IgD-negative memory B cell (primary cell): ENCODE data around the gene SH3PXD2A. TPM values are rescaled to one million over a fixed set of nuclear protein-coding genes. Genes with fewer than 3 reads are reported as not detected.
"Not testable (repeated sequence)": the region's sequence is repeated elsewhere in the genome, so short reads cannot be mapped to it uniquely, and the experiment has no call there.

ENCODE experiments used
- H3K27ac Mint-ChIP-seq, 3 donors: one replicate each; pipeline ENCODE4 v1.8.0; 2020 to 2022; ENCODE audit warnings: mild to moderate bottlenecking in 3 of 3, mixed read lengths in 3 of 3, moderate library complexity in 1 of 3
- H3K27me3 Mint-ChIP-seq: one replicate; pipeline ENCODE4 v1.8.0; 2021; ENCODE audit warnings: mixed read lengths
- H3K36me3 Mint-ChIP-seq: one replicate; pipeline ENCODE4 v1.8.0; 2020; ENCODE audit warnings: mild to moderate bottlenecking, mixed read lengths
- H3K4me1 Mint-ChIP-seq, 3 donors: one replicate each; pipeline ENCODE4 v1.8.0; 2020 to 2022; ENCODE audit warnings: mixed read lengths in 3 of 3, mild to moderate bottlenecking in 1 of 3
- H3K4me3 Mint-ChIP-seq, 4 donors: one replicate each; pipeline ENCODE4 v1.8.0; 2020 to 2022; ENCODE audit warnings: mild to moderate bottlenecking in 4 of 4, mixed read lengths in 4 of 4, moderate library complexity in 3 of 4
- H3K9me3 Mint-ChIP-seq, 3 donors: one replicate each; pipeline ENCODE4 v1.8.0; 2020 to 2021; ENCODE audit warnings: mixed read lengths in 3 of 3, mild to moderate bottlenecking in 1 of 3
- polyA plus RNA-seq: library from polyadenylated mRNA; unstranded; fragments of 300-500 nt; fragmentation: Illumina TruSeq; gene quantifications from one replicate; pipeline ENCODE4 v1.2.3, GENCODE V29; 2021

SH3PXD2A gene
- polyA plus RNA-seq, 1 donor from 2014 or later = 1.2 TPM

GRCh38 chr10:103618575-103619423 is 236.6 kb downstream of the SH3PXD2A start:
- Mint-ChIP-seq H3K36me3 (no peaks in the 10 kb centered on the region), H3K27me3 (no peaks in the 10 kb centered on the region), H3K27ac (no peak overlapping the region), H3K9me3 (no peaks in the 10 kb centered on the region), H3K4me3 (no peak overlapping the region), H3K4me1 (peaks cover 0 to 3% (median 1%) of the 10 kb centered on the region in 3 donors)

GRCh38 chr10:103617602-103618385 is 237.6 kb downstream of the SH3PXD2A start:
- H3K4me1 Mint-ChIP-seq = peaks cover 0 to 3% (median 1%) of the 10 kb centered on the region in 3 donors
- no peaks in the 10 kb centered on the region for H3K27me3 Mint-ChIP-seq
- no peak overlapping the region for H3K4me3 Mint-ChIP-seq
- no peak overlapping the region for H3K27ac Mint-ChIP-seq
- no peaks in the 10 kb centered on the region for H3K36me3 Mint-ChIP-seq
- no peaks in the 10 kb centered on the region for H3K9me3 Mint-ChIP-seq

- no peak overlapping the region for H3K4me3 Mint-ChIP-seq
- no peaks in the 10 kb centered on the region for H3K9me3 Mint-ChIP-seq
- H3K27me3 Mint-ChIP-seq = no peaks in the 10 kb centered on the region
- H3K36me3 Mint-ChIP-seq = no peaks in the 10 kb centered on the region
- no peak overlapping the region for H3K27ac Mint-ChIP-seq
- peaks cover 0 to 3% (median 1%) of the 10 kb centered on the region in 3 donors for H3K4me1 Mint-ChIP-seq
Measured at GRCh38 chr10:103616705-103617601, 238.4 kb downstream of the SH3PXD2A start.

GRCh38 chr10:103614306-103615158 is 240.8 kb downstream of the SH3PXD2A start:
- Mint-ChIP-seq H3K9me3 (no peaks in the 10 kb centered on the region), H3K27me3 (no peaks in the 10 kb centered on the region), H3K27ac (peak overlapping the region in 1 of 3 donors; percentile 32), H3K4me3 (peak overlapping the region in 1 of 4 donors; percentile 55), H3K4me1 (peaks cover 0 to 3% (median 0%) of the 10 kb centered on the region in 3 donors), H3K36me3 (no peaks in the 10 kb centered on the region)

- no peaks in the 10 kb centered on the region for H3K9me3 Mint-ChIP-seq
- H3K27me3 Mint-ChIP-seq = no peaks in the 10 kb centered on the region
- peaks cover 0 to 3% (median 0%) of the 10 kb centered on the region in 3 donors for H3K4me1 Mint-ChIP-seq
- no peak overlapping the region for H3K27ac Mint-ChIP-seq
- no peaks in the 10 kb centered on the region for H3K36me3 Mint-ChIP-seq
- H3K4me3 Mint-ChIP-seq = no peak overlapping the region
Measured at GRCh38 chr10:103613616-103614015, 241.8 kb downstream of the SH3PXD2A start.

- H3K4me3 Mint-ChIP-seq = no peak overlapping the region
- peak overlapping the region in 1 of 3 donors; percentile 31 for H3K27ac Mint-ChIP-seq
- H3K27me3 Mint-ChIP-seq = no peaks in the 10 kb centered on the region
- H3K4me1 Mint-ChIP-seq = peaks cover 0 to 3% (median 0%) of the 10 kb centered on the region in 3 donors
- no peaks in the 10 kb centered on the region for H3K36me3 Mint-ChIP-seq
- no peaks in the 10 kb centered on the region for H3K9me3 Mint-ChIP-seq
Measured at GRCh38 chr10:103612462-103613365, 242.7 kb downstream of the SH3PXD2A start.

GRCh38 chr10:103610921-103611511 is 244.4 kb downstream of the SH3PXD2A start:
- Mint-ChIP-seq H3K9me3 (no peaks in the 10 kb centered on the region), H3K4me3 (no peak overlapping the region), H3K27me3 (no peaks in the 10 kb centered on the region), H3K36me3 (no peaks in the 10 kb centered on the region), H3K27ac (no peak overlapping the region), H3K4me1 (peaks cover 0 to 3% (median 0%) of the 10 kb centered on the region in 3 donors)

GRCh38 chr10:103610083-103610472 is 245.3 kb downstream of the SH3PXD2A start:
- Mint-ChIP-seq H3K9me3 (no peaks in the 10 kb centered on the region), H3K27ac (peak overlapping the region in 1 of 3 donors; percentile 64), H3K4me1 (peaks cover 0 to 3% (median 0%) of the 10 kb centered on the region in 3 donors), H3K27me3 (no peaks in the 10 kb centered on the region), H3K36me3 (no peaks in the 10 kb centered on the region), H3K4me3 (no peak overlapping the region)

GRCh38 chr10:103609231-103610082 is 245.9 kb downstream of the SH3PXD2A start:
- Mint-ChIP-seq H3K9me3 (no peaks in the 10 kb centered on the region), H3K27ac (no peak overlapping the region), H3K27me3 (no peaks in the 10 kb centered on the region), H3K4me1 (peaks cover 0 to 3% (median 0%) of the 10 kb centered on the region in 3 donors), H3K4me3 (no peak overlapping the region), H3K36me3 (no peaks in the 10 kb centered on the region)

- H3K27ac Mint-ChIP-seq, H3K27me3 Mint-ChIP-seq, H3K9me3 Mint-ChIP-seq, H3K4me1 Mint-ChIP-seq, H3K4me3 Mint-ChIP-seq, H3K36me3 Mint-ChIP-seq: not testable (repeated sequence)
Measured at GRCh38 chr10:103608056-103608455, 247.3 kb downstream of the SH3PXD2A start.

GRCh38 chr10:103607051-103607450 is 248.3 kb downstream of the SH3PXD2A start:
- H3K36me3 Mint-ChIP-seq, H3K27ac Mint-ChIP-seq, H3K4me1 Mint-ChIP-seq, H3K27me3 Mint-ChIP-seq, H3K9me3 Mint-ChIP-seq, H3K4me3 Mint-ChIP-seq: not testable (repeated sequence)

- not testable (repeated sequence) for H3K9me3 Mint-ChIP-seq, H3K4me1 Mint-ChIP-seq, H3K27ac Mint-ChIP-seq, H3K36me3 Mint-ChIP-seq, H3K27me3 Mint-ChIP-seq, H3K4me3 Mint-ChIP-seq
Measured at GRCh38 chr10:103606097-103606438, 249.3 kb downstream of the SH3PXD2A start.
